Mucosa of descending colon (tissue), 3 donors: ENCODE results near the gene JAZF1. TPM values are rescaled to one million over a fixed set of nuclear protein-coding genes. Genes with fewer than 3 reads are reported as not detected.

ENCODE experiments used
- ATAC-seq: fragments of 200-7000 bp; cut with Tn5 transposase; one replicate; pipeline ENCODE4 v1.9.1; 2020; ENCODE audit warnings: mild to moderate bottlenecking, moderate library complexity
- DNase-seq, 3 donors: peaks; one replicate each; pipeline ENCODE4 v3.0.0-alpha.2; 2020
- H3K36me3 ChIP-seq: fragments of 200-600 bp; one replicate; pipeline ENCODE4 v1.8.0; 2021; ENCODE audit warnings: low read depth, mild to moderate bottlenecking
- H3K4me1 ChIP-seq: fragments of 200-600 bp; one replicate; pipeline ENCODE4 v1.8.0; 2021; ENCODE audit warnings: low read depth, mild to moderate bottlenecking
- H3K4me3 ChIP-seq: fragments of 200-600 bp; one replicate; pipeline ENCODE4 v1.8.0; 2021; ENCODE audit warnings: mild to moderate bottlenecking
- H3K9me3 ChIP-seq: fragments of 200-600 bp; one replicate; pipeline ENCODE4 v1.8.0; 2021; ENCODE audit warnings: mild to moderate bottlenecking
- intact Hi-C, 2 donors: fragments of 100-400 bp; cut with DNase I in 1 of 2; cut with micrococcal nuclease in 1 of 2; formaldehyde crosslinking; loops; one replicate each; pipeline versions ENCODE4 v1.11.0 to v1.11.1; 2022; cut with DNase I, micrococcal nuclease
- total RNA-seq, 3 donors: library from RNA; stranded (reverse); fragmentation: NEBNext Ultra II Directional in 2 of 3; extraction: Animal tissue kit (Norgen Biotek cat#: 25700) in 2 of 3; gene quantifications; one replicate each; pipeline versions ENCODE4 v1.2.1 to v1.2.4, GENCODE V29; 2021 to 2023
- TF ChIP-seq, protein P1 (sequence below): fragments of 200-600 bp; IDR thresholded peaks from one replicate; pipeline ENCODE4 v1.8.0; 2022; ENCODE audit warnings: antibody characterized with exemption, mild to moderate bottlenecking
- donor health status: DM: no; HTN: no; CAD: no; lungs with moderate emphysema.
- donor health status: DM: no; HTN: no; CAD: no.
- donor health status: DM: no; HTN: yes; CAD: no.

JAZF1 gene
- total RNA-seq, 3 donors from 2014 or later: 4.9 to 68.4 (median 6.4) TPM

DNA sequence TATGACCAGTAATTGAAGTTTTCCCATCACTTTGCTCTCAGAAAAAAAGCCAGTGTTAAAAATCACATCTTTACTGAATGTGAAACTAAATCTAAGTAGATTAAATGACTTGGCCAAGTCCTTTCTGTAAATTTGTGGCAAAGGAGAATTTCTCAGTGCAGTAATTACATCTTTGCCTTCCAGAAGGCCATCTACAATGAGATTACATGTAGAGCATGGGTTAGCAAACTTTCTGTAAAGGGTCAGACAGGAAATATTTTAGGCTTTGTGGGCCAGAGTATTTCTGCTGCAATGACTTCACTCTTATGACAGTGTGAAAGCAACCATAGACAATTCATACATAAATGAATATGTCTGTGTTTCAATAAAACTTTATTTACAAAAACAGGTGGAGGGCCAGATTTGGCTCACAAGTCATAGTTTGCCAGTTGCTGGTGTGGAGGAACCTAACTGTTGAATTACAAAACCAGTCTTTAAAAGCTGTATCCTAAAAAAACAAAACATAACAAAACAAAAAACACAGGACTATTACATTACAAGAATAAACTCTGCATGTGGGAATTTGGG is 249.6 kb downstream of the JAZF1 start:
- TF ChIP-seq, protein P1, sequence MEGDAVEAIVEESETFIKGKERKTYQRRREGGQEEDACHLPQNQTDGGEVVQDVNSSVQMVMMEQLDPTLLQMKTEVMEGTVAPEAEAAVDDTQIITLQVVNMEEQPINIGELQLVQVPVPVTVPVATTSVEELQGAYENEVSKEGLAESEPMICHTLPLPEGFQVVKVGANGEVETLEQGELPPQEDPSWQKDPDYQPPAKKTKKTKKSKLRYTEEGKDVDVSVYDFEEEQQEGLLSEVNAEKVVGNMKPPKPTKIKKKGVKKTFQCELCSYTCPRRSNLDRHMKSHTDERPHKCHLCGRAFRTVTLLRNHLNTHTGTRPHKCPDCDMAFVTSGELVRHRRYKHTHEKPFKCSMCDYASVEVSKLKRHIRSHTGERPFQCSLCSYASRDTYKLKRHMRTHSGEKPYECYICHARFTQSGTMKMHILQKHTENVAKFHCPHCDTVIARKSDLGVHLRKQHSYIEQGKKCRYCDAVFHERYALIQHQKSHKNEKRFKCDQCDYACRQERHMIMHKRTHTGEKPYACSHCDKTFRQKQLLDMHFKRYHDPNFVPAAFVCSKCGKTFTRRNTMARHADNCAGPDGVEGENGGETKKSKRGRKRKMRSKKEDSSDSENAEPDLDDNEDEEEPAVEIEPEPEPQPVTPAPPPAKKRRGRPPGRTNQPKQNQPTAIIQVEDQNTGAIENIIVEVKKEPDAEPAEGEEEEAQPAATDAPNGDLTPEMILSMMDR: no peak
- intact Hi-C loops: no loop called here
- no peaks in the 10 kb centered on the region for H3K4me1 ChIP-seq
- H3K9me3 ChIP-seq: no peaks in the 10 kb centered on the region
- DNase-seq (no peak), ATAC-seq (no peak)
- H3K4me3 ChIP-seq: no peak overlapping the region
- no peaks in the 10 kb centered on the region for H3K36me3 ChIP-seq

DNA sequence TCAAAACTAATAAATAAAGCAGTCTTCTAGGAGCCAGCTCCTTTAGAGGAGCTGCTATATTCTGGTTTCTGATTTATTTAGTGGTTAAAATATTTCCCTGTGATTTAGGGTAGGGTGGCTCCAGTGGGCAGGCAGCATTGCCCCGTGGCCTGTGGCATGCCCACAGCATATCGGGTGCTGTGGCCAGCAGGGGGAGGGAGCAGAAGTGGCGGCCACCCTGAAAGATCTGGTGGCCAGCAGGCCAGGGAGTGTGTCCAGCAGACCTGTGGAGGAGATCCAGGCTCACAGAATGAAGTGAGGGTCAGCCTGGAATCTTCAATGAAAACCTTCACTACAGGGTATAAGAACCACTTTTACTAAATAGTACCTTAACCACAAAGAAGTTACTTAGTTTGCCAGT is 251.5 kb downstream of the JAZF1 start:
- TF ChIP-seq, protein P1: no peak
- intact Hi-C loops: loop anchor here in 1 of 2 donors (10.0 kb wide), 1 partner anchor 734 kb away; no protein-coding TSS in a partner anchor
- no peak for ATAC-seq

DNA sequence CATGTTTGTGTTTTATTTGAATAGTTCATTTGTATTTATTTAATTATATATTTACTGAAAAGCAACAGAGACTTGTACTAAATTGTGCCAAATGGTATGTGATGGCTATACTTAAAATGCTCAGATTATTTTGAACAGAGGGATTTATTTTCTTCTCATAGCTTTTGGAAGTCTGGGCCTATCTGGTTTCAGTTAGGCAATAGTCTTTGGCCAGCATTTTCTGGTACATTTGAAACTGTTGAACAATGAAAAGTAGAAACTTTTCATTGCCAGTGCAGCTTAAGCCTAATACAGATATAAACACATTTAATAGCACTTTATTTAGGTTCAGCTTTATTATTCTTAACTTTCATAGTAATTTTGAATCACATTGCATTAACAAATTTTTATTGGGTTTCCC is 252.6 kb downstream of the JAZF1 start:
- Histone ChIP-seq H3K4me1 (no peaks in the 10 kb centered on the region), H3K4me3 (no peak overlapping the region), H3K9me3 (no peaks in the 10 kb centered on the region), H3K36me3 (no peaks in the 10 kb centered on the region)
- ATAC-seq: no peak
- DNase-seq: no peak
- TF ChIP-seq, protein P1: no peak
- intact Hi-C loops: loop anchor here in 1 of 2 donors (10.0 kb wide), 1 partner anchor 733 kb away; no protein-coding TSS in a partner anchor

More for the DNA sequence above, 251.5 kb downstream of the JAZF1 start:
- no peak for DNase-seq
- no peak overlapping the region for H3K4me3 ChIP-seq
- no peaks in the 10 kb centered on the region for H3K9me3 ChIP-seq
- H3K36me3 ChIP-seq: no peaks in the 10 kb centered on the region
- H3K4me1 ChIP-seq: no peaks in the 10 kb centered on the region

DNA sequence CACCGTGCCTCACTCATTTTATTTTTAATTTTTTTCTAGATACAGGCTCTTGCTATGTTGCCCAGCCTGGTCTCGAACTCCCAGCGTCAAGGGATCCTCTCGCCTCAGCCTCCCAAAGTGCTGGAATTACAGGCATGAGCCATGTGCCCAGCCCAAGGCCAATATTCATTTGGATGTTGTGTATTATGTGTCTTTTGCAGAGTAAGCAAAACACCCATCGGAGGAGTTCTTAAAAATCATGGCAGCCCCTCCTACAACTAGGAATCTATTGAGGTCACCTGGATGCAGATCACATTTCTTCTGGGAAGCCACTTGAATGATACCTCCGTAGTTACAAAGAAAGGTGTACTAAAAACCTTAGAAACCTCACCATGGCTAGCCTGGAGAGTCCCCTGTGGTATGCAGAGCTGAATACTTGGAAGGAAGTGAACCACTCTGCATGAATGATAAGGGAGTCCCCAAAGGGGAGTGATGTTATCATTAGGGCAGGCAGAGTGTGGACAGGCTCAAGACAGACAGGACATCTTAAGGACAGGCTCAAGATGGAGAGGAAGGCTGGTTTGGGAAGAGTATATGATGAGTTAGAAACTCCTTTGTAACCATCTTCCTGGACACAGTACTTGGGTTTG is 254.9 kb downstream of the JAZF1 start:
- Histone ChIP-seq H3K4me3 (no peak overlapping the region), H3K4me1 (peaks cover 7% of the 10 kb centered on the region), H3K9me3 (no peaks in the 10 kb centered on the region), H3K36me3 (no peaks in the 10 kb centered on the region)
- intact Hi-C loops: loop anchor here in 1 of 2 donors (10.0 kb wide), 1 partner anchor 731 kb away; no protein-coding TSS in a partner anchor
- TF ChIP-seq, protein P1: no peak
- ATAC-seq (no peak), DNase-seq (no peak)

DNA sequence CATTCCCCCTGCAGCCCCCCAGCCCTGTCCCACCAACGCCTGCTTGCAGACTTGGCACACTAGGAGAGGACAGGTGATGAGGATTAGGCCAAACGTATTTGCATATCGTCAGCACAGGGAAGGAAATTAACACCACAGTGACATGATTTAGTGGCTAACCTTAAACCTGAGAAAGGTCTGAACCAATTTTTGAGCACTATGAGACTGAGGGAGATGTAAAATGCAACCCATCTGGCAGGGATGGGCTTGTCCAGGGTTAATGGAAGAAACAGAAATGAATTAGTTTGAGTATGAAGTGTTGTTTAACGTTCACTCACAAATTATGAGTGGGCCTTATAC is 257.0 kb downstream of the JAZF1 start:
- intact Hi-C loops: loop anchor here (5.0 to 10.0 kb wide), 2 partner anchors 346 to 729 kb away; no protein-coding TSS in a partner anchor
- H3K4me3 ChIP-seq: no peak overlapping the region
- ATAC-seq: no peak
- peaks cover 7% of the 10 kb centered on the region for H3K4me1 ChIP-seq
- TF ChIP-seq, protein P1: no peak
- H3K9me3 ChIP-seq: no peaks in the 10 kb centered on the region
- no peak for DNase-seq
- no peaks in the 10 kb centered on the region for H3K36me3 ChIP-seq
